Heart left ventricle (tissue), 13 donors: Measurements from ENCODE around the gene ROBO1.

ENCODE experiments used
- CTCF ChIP-seq, 12 donors: fragments of 200-600 bp; sonication (generic) in 4 of 12; IDR thresholded peaks; one replicate each; pipeline versions ENCODE4 v1.5.0 to v1.8.0; 2018 to 2022; ENCODE audit warnings: antibody characterized with exemption in 12 of 12, mild to moderate bottlenecking in 5 of 12
- POLR2A ChIP-seq, 2 donors: fragments of 450-650 bp; IDR thresholded peaks; one replicate each; pipeline ENCODE4 v1.6.1; 2017; ENCODE audit warnings: antibody characterized with exemption in 2 of 2, mild to moderate bottlenecking in 2 of 2, moderate library complexity in 2 of 2
- donor health status: ischemic (EF 13 %, LVEDD 7.1; RV severe dilation, severe dysfunction).
- donor health status: DM: no; HTN: yes; CAD: no.
- donor health status: DM: no; HTN: no; CAD: no.
- donor health status: ischemic (EF 25% LVEDD 6.9; RV normal size, moderate dysfunction).
- donor health status: ischemic (EF 25% LVEDD 5.7; RV mildly dilated, moderate dysfunction).
- donor health status: ischemic (EF 35%, LVEDD 5.7; RV mildly dilated, moderate dysfunction).
- donor health status: nonischemic (EF 11% LVEDD 7.7; RV severe dilation, severe dysfunction).
- donor health status: DM: yes; HTN: yes; CAD: no.
- donor health status: PGD.
- donor health status: ischemic (EF 29% LVEDD 5.4; RV normal size, mild dysfunction).
- donor health status: nonischemic (EF 23%, LVEDD 6.1; RV moderate dilation, normal function).

GRCh38 chr3:79057756-79058155 is 710.0 kb downstream of the ROBO1 start:
- TF ChIP-seq POLR2A (IDR thresholded peaks at IDR 0.05): no peak
- TF ChIP-seq CTCF (IDR thresholded peaks at IDR 0.05): no peak
